Measurements from ENCODE around the gene NEBL. TPM values are rescaled to one million over a fixed set of nuclear protein-coding genes. Genes with fewer than 3 reads are reported as not detected.

Gene NEBL
- total RNA-seq, 1 experiment from 2014 or later: 11.5 TPM

GRCh38 chr10:20863008-20863407, 34.1 kb downstream of the NEBL start:
- Histone ChIP-seq H3K4me3 (ENCODE audit: low read depth, low read length, poor library complexity, severe bottlenecking) (no peak overlapping the region), H3K36me3 (ENCODE audit: insufficient read depth, low read length, poor library complexity, severe bottlenecking) (no peaks in the 10 kb centered on the region), H3K27ac (ENCODE audit: low read depth, low read length, poor library complexity, severe bottlenecking) (no peak overlapping the region), H3K4me1 (ENCODE audit: insufficient read depth, low read length, poor library complexity, severe bottlenecking) (peaks cover 8% of the 10 kb centered on the region), H3K27me3 (replicated peaks; ENCODE audit: insufficient read depth, low read depth, low read length, poor library complexity) (no peaks in the 10 kb centered on the region), H3K9me3 (ENCODE audit: low read depth, low read length, poor library complexity, severe bottlenecking) (no peaks in the 10 kb centered on the region)
- CTCF ChIA-PET: interaction anchor here (0.6 kb wide), 1 partner anchor 499 kb away, joined by 5 read pairs; no protein-coding TSS in a partner anchor
- no peak for TF ChIP-seq CTCF (conservative IDR thresholded peaks at IDR 0.05; ENCODE audit: low read depth, low read length)
- TF ChIP-seq EZH2 (IDR thresholded peaks at IDR 0.05; ENCODE audit: borderline replicate concordance, low read depth, low read length, poor library complexity, severe bottlenecking): no peak
- BruUV-seq (replicated peaks): no TSS peak
- POLR2A ChIA-PET (ENCODE audit: low non-redundant PET): no interaction called here
- no peak for DNase-seq (ENCODE audit: low spot score)
- intact Hi-C loops (cut with micrococcal nuclease; ENCODE audit: unreplicated experiment): loop anchor here (10.0 kb wide), 1 partner anchor 162 kb away; no protein-coding TSS in a partner anchor

- no TSS peak for BruUV-seq (replicated peaks)
- no peak for TF ChIP-seq EZH2 (IDR thresholded peaks at IDR 0.05; ENCODE audit: borderline replicate concordance, low read depth, low read length, poor library complexity, severe bottlenecking)
- peak; percentile 73 for TF ChIP-seq CTCF (conservative IDR thresholded peaks at IDR 0.05; ENCODE audit: low read depth, low read length)
- H3K27me3 ChIP-seq (replicated peaks; ENCODE audit: insufficient read depth, low read depth, low read length, poor library complexity): no peaks in the 10 kb centered on the region
- H3K27ac ChIP-seq (ENCODE audit: low read depth, low read length, poor library complexity, severe bottlenecking): no peak overlapping the region
- H3K9me3 ChIP-seq (ENCODE audit: low read depth, low read length, poor library complexity, severe bottlenecking): no peaks in the 10 kb centered on the region
- no peak overlapping the region for H3K4me3 ChIP-seq (ENCODE audit: low read depth, low read length, poor library complexity, severe bottlenecking)
- ChIA-PET POLR2A (ENCODE audit: low non-redundant PET) (no interaction called here), CTCF (no interaction called here)
- H3K4me1 ChIP-seq (ENCODE audit: insufficient read depth, low read length, poor library complexity, severe bottlenecking): peaks cover 9% of the 10 kb centered on the region
- H3K36me3 ChIP-seq (ENCODE audit: insufficient read depth, low read length, poor library complexity, severe bottlenecking): no peaks in the 10 kb centered on the region
- DNase-seq (ENCODE audit: low spot score): peak; percentile 62
- intact Hi-C loops (cut with micrococcal nuclease; ENCODE audit: unreplicated experiment): loop anchor here (2.0 to 10.0 kb wide), 3 partner anchors 412 to 1444 kb away; partner anchors contain the start of gene PLXDC2
Measured at GRCh38 chr10:20858292-20859124, 38.6 kb downstream of the NEBL start.

- H3K27me3 ChIP-seq (replicated peaks; ENCODE audit: insufficient read depth, low read depth, low read length, poor library complexity): no peaks in the 10 kb centered on the region
- no peaks in the 10 kb centered on the region for H3K9me3 ChIP-seq (ENCODE audit: low read depth, low read length, poor library complexity, severe bottlenecking)
- TF ChIP-seq EZH2 (IDR thresholded peaks at IDR 0.05; ENCODE audit: borderline replicate concordance, low read depth, low read length, poor library complexity, severe bottlenecking) (no peak), CTCF (conservative IDR thresholded peaks at IDR 0.05; ENCODE audit: low read depth, low read length) (no peak)
- H3K4me1 ChIP-seq (ENCODE audit: insufficient read depth, low read length, poor library complexity, severe bottlenecking): peaks cover 5% of the 10 kb centered on the region
- H3K4me3 ChIP-seq (ENCODE audit: low read depth, low read length, poor library complexity, severe bottlenecking): no peak overlapping the region
- ChIA-PET POLR2A (ENCODE audit: low non-redundant PET) (no interaction called here), CTCF (no interaction called here)
- intact Hi-C loops (cut with micrococcal nuclease; ENCODE audit: unreplicated experiment): loop anchor here (10.0 kb wide), 2 partner anchors 1042 to 1442 kb away; partner anchors contain the start of gene PLXDC2
- no TSS peak for BruUV-seq (replicated peaks)
- no peak for DNase-seq (ENCODE audit: low spot score)
- H3K36me3 ChIP-seq (ENCODE audit: insufficient read depth, low read length, poor library complexity, severe bottlenecking): no peaks in the 10 kb centered on the region
- no peak overlapping the region for H3K27ac ChIP-seq (ENCODE audit: low read depth, low read length, poor library complexity, severe bottlenecking)
Measured at GRCh38 chr10:20856484-20856883, 40.6 kb downstream of the NEBL start.

All from A673 (cell line).